ENCODE measurements around the gene FBXL3. TPM values are rescaled to one million over a fixed set of nuclear protein-coding genes. Genes with fewer than 3 reads are reported as not detected.

The FBXL3 gene
- total and polyA plus RNA-seq, 2 of the 13 experiments (the other 11 are each of a cell fraction or from before 2014, with no cell fraction given): 11.5 to 18.5 TPM

DNA sequence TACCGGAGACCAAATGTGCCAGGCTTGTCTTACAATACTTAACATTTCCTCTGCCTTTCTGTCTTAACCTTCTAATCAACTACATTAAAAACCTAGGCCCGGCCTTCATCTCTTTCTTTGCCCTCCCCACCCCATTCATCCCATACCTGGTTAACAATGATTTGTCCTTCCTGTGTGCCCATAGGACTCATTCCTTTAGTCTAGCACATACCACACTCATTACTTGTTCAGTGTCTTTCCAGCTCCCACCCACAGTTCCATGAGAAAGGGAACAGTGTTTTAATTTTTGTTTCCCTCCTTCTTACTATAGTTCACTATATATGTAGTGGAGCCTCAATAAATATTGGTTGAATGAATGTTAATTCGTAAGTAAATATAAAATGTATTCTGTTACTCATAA lies 32.7 kb downstream of the FBXL3 start:
- FAIRE-seq (no peak), ATAC-seq (no peak), DNase-seq (ENCODE audit: low spot score) (no peak)
- CTCF ChIA-PET (ENCODE audit: low intra/inter-chr PET ratio, low total read pairs): no interaction called here
- Histone ChIP-seq H3K9ac (ENCODE audit: insufficient read depth, low read depth, low read length) (no peak overlapping the region), H3K4me2 (ENCODE audit: low read depth, low read length) (no peak overlapping the region), H3K4me1 (ENCODE audit: insufficient read depth, low read length) (peaks cover 23% of the 10 kb centered on the region), H3K36me3 (replicated peaks in 1 of 2; ENCODE audit: control insufficient read depth in 1 of 2, insufficient read depth in 2 of 2, low read length in 2 of 2) (peaks cover 0 to 8% of the 10 kb centered on the region in 2 experiments; a peak in 3 of 5 replicates), H3K79me2 (ENCODE audit: insufficient read depth, low read length) (no peaks in the 10 kb centered on the region), H3K27ac (ENCODE audit: extremely low read length, insufficient read depth, low read length) (no peak overlapping the region), H2AFZ (ENCODE audit: low read length) (no peak overlapping the region), H3K4me3 (replicated peaks in 1 of 3; ENCODE audit: insufficient read depth in 1 of 3, low read depth in 2 of 3, low read length in 3 of 3) (no peak overlapping the region), H3K9me3 (ENCODE audit: low read length) (no peaks in the 10 kb centered on the region), H4K20me1 (ENCODE audit: insufficient read depth, low read length) (no peaks in the 10 kb centered on the region), H3K27me3 (ENCODE audit: control insufficient read depth in 1 of 2, insufficient read depth in 2 of 2, low read length in 2 of 2) (no peaks in the 10 kb centered on the region; a peak in 2 of 5 replicates)
- in situ Hi-C loops (cut with HindIII; ENCODE audit: extremely low pct_ligation_motif_present, low pct_unique_long_range_greater_than_20kb) (no loop called here), intact Hi-C loops (cut with micrococcal nuclease; ENCODE audit: unreplicated experiment) (no loop called here)
- BruUV-seq (replicated peaks): no TSS peak
- TF ChIP-seq GATAD2A (CRISPR knock-in tag; IDR thresholded peaks at IDR 0.05) (no peak), ZNF326 (CRISPR knock-in tag; IDR thresholded peaks at IDR 0.05; ENCODE audit: borderline replicate concordance) (no peak), ZNF607 (CRISPR knock-in tag; IDR thresholded peaks at IDR 0.05; ENCODE audit: borderline replicate concordance) (no peak), ZNF605 (CRISPR knock-in tag; IDR thresholded peaks at IDR 0.05) (no peak), MED13 (CRISPR knock-in tag; IDR thresholded peaks at IDR 0.05) (no peak), CBFB (CRISPR knock-in tag; IDR thresholded peaks at IDR 0.05) (no peak), ZNF768 (CRISPR knock-in tag; IDR thresholded peaks at IDR 0.05) (no peak), HNRNPL (IDR thresholded peaks at IDR 0.05; ENCODE audit: low read depth, low read length) (no peak), NFE2 (CRISPR knock-in tag; IDR thresholded peaks at IDR 0.05) (no peak), ARNT2 (CRISPR knock-in tag; IDR thresholded peaks at IDR 0.05; ENCODE audit: low read depth) (no peak)
- TF ChIP-seq, protein P1, sequence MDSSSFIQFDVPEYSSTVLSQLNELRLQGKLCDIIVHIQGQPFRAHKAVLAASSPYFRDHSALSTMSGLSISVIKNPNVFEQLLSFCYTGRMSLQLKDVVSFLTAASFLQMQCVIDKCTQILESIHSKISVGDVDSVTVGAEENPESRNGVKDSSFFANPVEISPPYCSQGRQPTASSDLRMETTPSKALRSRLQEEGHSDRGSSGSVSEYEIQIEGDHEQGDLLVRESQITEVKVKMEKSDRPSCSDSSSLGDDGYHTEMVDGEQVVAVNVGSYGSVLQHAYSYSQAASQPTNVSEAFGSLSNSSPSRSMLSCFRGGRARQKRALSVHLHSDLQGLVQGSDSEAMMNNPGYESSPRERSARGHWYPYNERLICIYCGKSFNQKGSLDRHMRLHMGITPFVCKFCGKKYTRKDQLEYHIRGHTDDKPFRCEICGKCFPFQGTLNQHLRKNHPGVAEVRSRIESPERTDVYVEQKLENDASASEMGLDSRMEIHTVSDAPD (CRISPR knock-in tag; IDR thresholded peaks at IDR 0.05): no peak
- 98% methylated on average over 3 of the region's 3 CpGs for WGBS (ENCODE audit: low lambda C conversion rate)
- POLR2A ChIA-PET: no interaction called here

All from HepG2 (cell line).